Kidney (tissue), 14 donors: ENCODE measurements around the gene MAVS. TPM values are rescaled to one million over a fixed set of nuclear protein-coding genes. Genes with fewer than 3 reads are reported as not detected.

ENCODE experiments used
- DNase-seq, 5 donors: peaks; one replicate each; pipeline ENCODE4 v3.0.0-alpha.2; 2013 to 2020
- FAIRE-seq: peaks from 2 replicates; lab custom pipeline; 2012; peaks lifted over from hg19 to GRCh38; lab: Jason Lieb, UNC
- H3K27ac ChIP-seq, 2 donors: one replicate each; pipeline ENCODE4 v1.7.0; 2013; ENCODE audit warnings: low read depth in 2 of 2, low read length in 2 of 2, inconsistent platforms in 1 of 2
- H3K27me3 ChIP-seq: one replicate; pipeline ENCODE4 v1.7.1; 2013; ENCODE audit warnings: low read length, inconsistent platforms; ENCODE audit not compliant: control insufficient read depth, insufficient read depth
- H3K36me3 ChIP-seq, 3 donors: one replicate each; pipeline versions ENCODE4 v1.7.0 to v1.7.1; 2013; ENCODE audit warnings: low read length in 3 of 3, control low read depth in 1 of 3, inconsistent platforms in 1 of 3; ENCODE audit not compliant: insufficient read depth in 3 of 3, control insufficient read depth in 2 of 3
- H3K4me1 ChIP-seq, 3 donors: one replicate each; pipeline versions ENCODE4 v1.7.0 to v1.7.1; 2013; ENCODE audit warnings: low read length in 3 of 3, inconsistent platforms in 1 of 3, low read depth in 1 of 3; ENCODE audit not compliant: control insufficient read depth in 2 of 3, insufficient read depth in 2 of 3
- H3K4me3 ChIP-seq, 3 donors: one replicate each; pipeline versions ENCODE4 v1.7.0 to v1.8.1; 2013; ENCODE audit warnings: low read length in 3 of 3, control low read depth in 1 of 3, inconsistent platforms in 1 of 3
- H3K9ac ChIP-seq, 3 donors: one replicate each; pipeline versions ENCODE4 v1.7.0 to v1.7.1; 2013; ENCODE audit warnings: low read length in 3 of 3, control low read depth in 1 of 3, inconsistent platforms in 1 of 3
- H3K9me3 ChIP-seq, 3 donors: one replicate each; pipeline versions ENCODE4 v1.7.0 to v1.7.1; 2013; ENCODE audit warnings: low read length in 3 of 3, control low read depth in 1 of 3, inconsistent platforms in 1 of 3; ENCODE audit not compliant: control insufficient read depth in 2 of 3, insufficient read depth in 1 of 3
- CTCF ChIP-seq: IDR thresholded peaks from 3 replicates; pipeline ENCODE4 v1.5.1; 2012; ENCODE audit warnings: mild to moderate bottlenecking, moderate library complexity, borderline replicate concordance; ENCODE audit not compliant: insufficient read depth; ENCODE audit errors: extremely low read depth
- intact Hi-C: fragments of 100-400 bp; cut with DNase I; formaldehyde crosslinking; loops from one replicate; pipeline ENCODE4 v1.11.1; 2022
- polyA plus RNA-seq: library from polyadenylated mRNA; stranded (reverse); fragments of 350-450 nt; fragmentation: Illumina TruSeq; extraction: RNeasy Lipid Tissue Mini Kit (QIAGEN cat#74804); gene quantifications from one replicate; pipeline ENCODE4 v1.2.3, GENCODE V29; 2014; ENCODE audit warnings: low read depth, low replicate concordance; ENCODE audit not compliant: insufficient read depth
- total RNA-seq: library from RNA; stranded (reverse); fragmentation: NEBNext Ultra II Directional; extraction: Animal tissue kit (Norgen Biotek cat#: 25700); gene quantifications from one replicate; pipeline ENCODE4 v1.2.1, GENCODE V29; 2021
- donor health status: control.
- donor health status: control.
- donor health status: control.
- donor health status: control.
- donor health status: control.
- donor health status: DM: yes; HTN: yes; CAD: no.
- donor health status: Normal renal cell carcinoma (clear cell type).

MAVS gene
- total and polyA plus RNA-seq, 2 donors from 2014 or later = 10.0 to 46.8 TPM

DNA sequence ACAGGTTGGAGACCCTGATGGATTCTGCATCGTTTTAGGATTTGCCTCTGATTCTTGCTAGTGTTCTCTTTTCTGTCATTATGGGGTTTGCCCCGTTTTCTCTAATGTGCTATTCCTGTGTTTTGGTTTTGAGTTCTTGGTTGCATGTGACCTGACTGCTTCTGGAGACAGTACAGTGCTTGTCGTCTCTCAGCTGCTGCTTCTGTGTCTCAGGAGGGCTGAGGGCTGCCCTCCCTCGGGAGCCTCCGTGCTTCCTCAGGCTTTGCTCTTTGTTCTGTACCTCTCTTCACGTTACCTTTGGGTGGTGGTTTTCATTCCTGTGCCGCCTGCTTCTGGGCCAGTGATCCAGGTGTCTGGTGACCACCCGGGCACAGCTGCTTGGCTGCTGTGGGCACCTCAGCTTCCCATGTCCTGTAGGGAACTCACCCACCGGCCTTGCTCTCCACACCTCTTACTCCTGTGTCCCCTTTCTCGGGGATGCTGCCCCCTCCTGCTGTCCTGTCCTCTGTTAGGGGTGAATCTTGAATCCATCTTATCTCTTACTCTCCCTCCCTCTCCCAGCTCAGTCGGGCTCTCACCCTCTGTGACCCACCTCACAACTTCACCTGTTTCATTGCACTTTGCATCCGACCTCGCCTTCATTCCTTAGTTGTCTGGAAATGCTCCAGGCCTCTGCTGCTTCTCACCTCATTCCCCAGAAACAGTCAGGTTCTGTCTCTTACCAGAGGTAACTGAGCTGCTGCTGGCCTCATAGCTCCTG is 75.8 kb downstream of the MAVS start:
- intact Hi-C loops = no loop called here
- H3K9me3 ChIP-seq = no peaks in the 10 kb centered on the region
- H3K27ac ChIP-seq = no peak overlapping the region
- H3K36me3 ChIP-seq = peaks cover 2 to 26% (median 18%) of the 10 kb centered on the region in 3 donors
- no peak for FAIRE-seq
- DNase-seq = peak in 1 of 5 donors; percentile 52
- H3K4me1 ChIP-seq = no peaks in the 10 kb centered on the region
- no peak overlapping the region for H3K9ac ChIP-seq
- H3K4me3 ChIP-seq = no peak overlapping the region
- TF ChIP-seq CTCF = no peak
- H3K27me3 ChIP-seq = no peaks in the 10 kb centered on the region

DNA sequence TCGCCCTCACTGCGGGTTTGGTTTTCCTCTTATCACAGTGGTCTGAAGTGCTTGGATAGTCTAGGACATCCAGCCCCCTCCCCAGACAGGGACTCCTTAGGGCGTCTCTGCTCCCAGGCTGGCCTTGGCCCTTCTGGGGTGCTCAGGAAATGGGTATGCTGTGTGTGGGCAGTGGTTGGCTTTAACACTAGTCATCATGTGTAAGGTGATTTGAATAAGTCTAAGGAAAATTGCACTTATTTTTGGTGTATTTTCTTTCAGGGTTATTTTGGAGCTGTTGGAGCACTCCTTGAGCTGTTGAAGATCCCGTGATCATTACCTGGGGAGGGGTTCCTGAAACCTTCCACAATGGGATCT is 76.3 kb downstream of the MAVS start:
- intact Hi-C loops = no loop called here
- no peak overlapping the region for H3K9ac ChIP-seq
- FAIRE-seq (no peak), DNase-seq (no peak)
- no peak overlapping the region for H3K4me3 ChIP-seq
- H3K27me3 ChIP-seq = no peaks in the 10 kb centered on the region
- H3K36me3 ChIP-seq = peaks cover 2 to 26% (median 18%) of the 10 kb centered on the region in 3 donors
- peaks cover 0 to 2% (median under 1%) of the 10 kb centered on the region in 3 donors for H3K4me1 ChIP-seq
- no peaks in the 10 kb centered on the region for H3K9me3 ChIP-seq
- no peak for TF ChIP-seq CTCF
- H3K27ac ChIP-seq = no peak overlapping the region

GRCh38 chr20:3923818-3924217 is 77.2 kb downstream of the MAVS start:
- H3K27ac ChIP-seq = no peak overlapping the region
- no peak for TF ChIP-seq CTCF

More at GRCh38 chr20:3923818-3924217, 77.2 kb downstream of the MAVS start:
- FAIRE-seq (no peak), DNase-seq (no peak)
- H3K9me3 ChIP-seq = no peaks in the 10 kb centered on the region
- no peaks in the 10 kb centered on the region for H3K27me3 ChIP-seq
- peaks cover 0 to 5% (median 4%) of the 10 kb centered on the region in 3 donors for H3K4me1 ChIP-seq
- H3K36me3 ChIP-seq = peaks cover 2 to 26% (median 18%) of the 10 kb centered on the region in 3 donors
- intact Hi-C loops = no loop called here
- H3K9ac ChIP-seq = no peak overlapping the region
- no peak overlapping the region for H3K4me3 ChIP-seq
